Measurements from ENCODE around the gene RAB11FIP3. TPM values are rescaled to one million over a fixed set of nuclear protein-coding genes. Genes with fewer than 3 reads are reported as not detected.

RAB11FIP3 gene
- total RNA-seq, 1 donor from 2014 or later, result 52.1 TPM

GRCh38 chr16:525123-525519, 99.7 kb downstream of the RAB11FIP3 start:
- no peaks in the 10 kb centered on the region for H3K36me3 Mint-ChIP-seq
- no peak for DNase-seq (ENCODE audit: extremely low spot score, unreplicated experiment)
- no peaks in the 10 kb centered on the region for H3K9me3 Mint-ChIP-seq
- H3K4me1 Mint-ChIP-seq (ENCODE audit: unreplicated experiment), result peaks cover 4% of the 10 kb centered on the region
- TF ChIP-seq, protein P1, sequence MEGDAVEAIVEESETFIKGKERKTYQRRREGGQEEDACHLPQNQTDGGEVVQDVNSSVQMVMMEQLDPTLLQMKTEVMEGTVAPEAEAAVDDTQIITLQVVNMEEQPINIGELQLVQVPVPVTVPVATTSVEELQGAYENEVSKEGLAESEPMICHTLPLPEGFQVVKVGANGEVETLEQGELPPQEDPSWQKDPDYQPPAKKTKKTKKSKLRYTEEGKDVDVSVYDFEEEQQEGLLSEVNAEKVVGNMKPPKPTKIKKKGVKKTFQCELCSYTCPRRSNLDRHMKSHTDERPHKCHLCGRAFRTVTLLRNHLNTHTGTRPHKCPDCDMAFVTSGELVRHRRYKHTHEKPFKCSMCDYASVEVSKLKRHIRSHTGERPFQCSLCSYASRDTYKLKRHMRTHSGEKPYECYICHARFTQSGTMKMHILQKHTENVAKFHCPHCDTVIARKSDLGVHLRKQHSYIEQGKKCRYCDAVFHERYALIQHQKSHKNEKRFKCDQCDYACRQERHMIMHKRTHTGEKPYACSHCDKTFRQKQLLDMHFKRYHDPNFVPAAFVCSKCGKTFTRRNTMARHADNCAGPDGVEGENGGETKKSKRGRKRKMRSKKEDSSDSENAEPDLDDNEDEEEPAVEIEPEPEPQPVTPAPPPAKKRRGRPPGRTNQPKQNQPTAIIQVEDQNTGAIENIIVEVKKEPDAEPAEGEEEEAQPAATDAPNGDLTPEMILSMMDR (conservative IDR thresholded peaks at IDR 0.05), result no peak
- H3K27me3 Mint-ChIP-seq, result no peaks in the 10 kb centered on the region
- H3K4me3 Mint-ChIP-seq, result peak overlapping the region; percentile 80
- peak overlapping the region; percentile 95 for H3K27ac Mint-ChIP-seq

- peak overlapping the region; percentile 95 for H3K27ac Mint-ChIP-seq
- H3K4me1 Mint-ChIP-seq (ENCODE audit: unreplicated experiment), result peaks cover 4% of the 10 kb centered on the region
- H3K36me3 Mint-ChIP-seq, result no peaks in the 10 kb centered on the region
- TF ChIP-seq, protein P1 (conservative IDR thresholded peaks at IDR 0.05), result no peak
- H3K4me3 Mint-ChIP-seq, result peak overlapping the region; percentile 80
- H3K9me3 Mint-ChIP-seq, result no peaks in the 10 kb centered on the region
- H3K27me3 Mint-ChIP-seq, result no peaks in the 10 kb centered on the region
- no peak for DNase-seq (ENCODE audit: extremely low spot score, unreplicated experiment)
These were observed 100.2 kb downstream of the RAB11FIP3 start for GRCh38 chr16:525520-526180.

DNA sequence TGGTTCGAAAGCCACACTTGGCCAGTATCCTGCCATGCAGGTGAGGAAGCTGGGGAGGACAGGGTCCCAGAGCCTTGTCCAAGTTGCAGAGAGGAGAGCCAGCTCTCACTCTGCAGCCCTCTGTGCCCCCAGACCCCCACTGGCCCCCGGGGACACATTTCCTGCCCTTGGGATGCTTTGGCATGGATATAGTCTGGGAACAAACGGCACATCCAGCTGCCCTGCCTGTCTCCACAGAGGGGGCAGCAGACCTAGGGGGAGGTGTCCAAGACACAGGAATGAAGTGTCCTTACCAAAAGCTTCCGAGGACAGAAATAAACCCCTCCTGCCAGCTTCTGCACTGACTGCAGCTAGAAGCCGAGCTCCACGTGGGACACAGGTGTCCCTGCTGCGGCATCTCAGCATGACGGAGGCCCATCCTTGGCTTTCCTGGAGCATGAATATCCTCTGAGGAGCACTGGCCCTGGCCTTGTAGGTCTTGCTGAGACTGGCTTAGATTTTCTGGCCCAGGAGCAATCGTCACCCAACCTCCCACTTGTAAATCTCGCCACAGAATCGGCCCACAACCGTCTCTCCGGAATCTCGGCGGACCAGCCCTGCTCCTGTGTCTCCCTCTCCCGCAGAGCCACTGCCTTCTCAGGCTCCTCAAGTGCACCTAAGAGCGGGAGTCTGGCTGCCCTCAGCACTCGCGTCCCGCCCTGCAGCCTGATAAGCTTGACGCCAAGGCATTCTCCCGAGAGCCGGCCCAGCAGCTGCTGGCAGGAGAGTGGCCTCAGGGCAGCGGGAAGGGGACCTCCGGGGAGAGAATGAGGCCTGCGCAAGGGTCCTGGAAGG, 100.9 kb downstream of the RAB11FIP3 start:
- no peaks in the 10 kb centered on the region for H3K27me3 Mint-ChIP-seq
- DNase-seq (ENCODE audit: extremely low spot score, unreplicated experiment), result no peak
- peak overlapping the region; percentile 95 for H3K27ac Mint-ChIP-seq
- no peaks in the 10 kb centered on the region for H3K36me3 Mint-ChIP-seq
- TF ChIP-seq, protein P1 (conservative IDR thresholded peaks at IDR 0.05), result no peak
- H3K4me1 Mint-ChIP-seq (ENCODE audit: unreplicated experiment), result peaks cover 4% of the 10 kb centered on the region
- peak overlapping the region; percentile 95 for H3K4me3 Mint-ChIP-seq
- no peaks in the 10 kb centered on the region for H3K9me3 Mint-ChIP-seq

DNA sequence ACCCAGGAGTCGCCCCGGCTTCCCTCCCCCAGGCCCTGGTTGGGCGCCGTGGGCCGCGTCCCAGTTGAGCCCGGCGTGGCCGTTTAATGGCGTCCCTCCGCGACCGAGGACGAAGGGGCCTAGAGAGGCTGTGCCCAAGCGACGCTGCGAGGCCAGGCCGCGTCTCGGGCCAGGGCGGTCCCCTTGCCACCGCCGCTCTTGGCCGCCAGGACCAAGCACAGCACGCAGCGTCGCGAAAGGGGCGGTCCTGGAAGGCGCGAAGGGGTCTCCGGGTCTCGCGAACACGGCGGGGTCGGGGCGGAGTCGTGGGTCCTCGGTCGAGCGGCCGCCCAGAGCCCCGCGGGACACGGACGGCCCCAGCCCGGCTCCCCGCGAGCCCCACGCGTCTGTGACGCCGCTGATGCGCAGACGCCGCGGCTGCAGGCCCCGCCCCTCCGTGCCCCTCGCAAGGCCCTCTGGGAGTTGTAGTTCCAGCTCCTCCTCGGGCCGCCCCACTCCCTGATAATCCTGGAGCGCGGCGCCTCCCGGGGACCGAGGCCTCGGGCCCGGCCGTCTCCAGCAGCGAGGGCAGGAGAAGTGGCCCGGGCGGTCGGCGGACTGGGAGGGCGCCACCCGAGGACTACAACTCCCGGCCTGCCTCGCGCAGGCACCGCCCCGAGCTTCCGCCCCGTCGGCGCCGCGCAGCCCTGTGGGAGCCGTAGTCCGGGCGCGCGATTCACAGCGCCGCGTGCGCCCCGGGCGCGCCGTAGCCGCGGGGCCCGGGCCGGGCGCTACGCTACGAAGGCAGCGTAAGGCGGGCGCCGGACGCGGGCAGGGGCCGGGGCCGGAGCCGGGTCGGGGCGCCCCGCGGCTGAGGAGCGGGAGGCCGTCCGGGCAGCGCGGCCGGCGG, 101.8 kb downstream of the RAB11FIP3 start, which contains the start of gene CAPN15:
Gene CAPN15, plus strand, starts transcription at position 698 of the 889 bp plus-strand sequence. CDS start 19,127 bp downstream, outside the sequence.
- Mint-ChIP-seq H3K4me3 (peak within 1 kb of the TSS; percentile 95), H3K36me3 (no peaks in the 10 kb centered on the region), H3K27ac (peak within 1 kb of the TSS; percentile 95), H3K27me3 (no peaks in the 10 kb centered on the region), H3K4me1 (ENCODE audit: unreplicated experiment) (peaks cover 4% of the 10 kb centered on the region), H3K9me3 (no peaks in the 10 kb centered on the region)
- peak; percentile 93 for DNase-seq (ENCODE audit: extremely low spot score, unreplicated experiment)
- TF ChIP-seq, protein P1 (conservative IDR thresholded peaks at IDR 0.05), result peak; percentile 70

All from type B pancreatic cell (in vitro differentiated cells).